TTC549 (cell line): ENCODE results near the gene TSPAN2.
"Not testable (repeated sequence)": the region's sequence is repeated elsewhere in the genome, so short reads cannot be mapped to it uniquely, and the experiment has no call there.

ENCODE experiments used
- FAIRE-seq: peaks from 2 replicates; lab custom pipeline; 2012; peaks lifted over from hg19 to GRCh38; lab: Jason Lieb, UNC

Gene TSPAN2

GRCh38 chr1:115031595-115031994 lies 57.7 kb downstream of the TSPAN2 start:
- no peak for FAIRE-seq

- no peak for FAIRE-seq
These were observed 59.8 kb downstream of the TSPAN2 start, which contains the start of gene TSHB for GRCh38 chr1:115029526-115029925. TSS of gene TSHB (plus strand) at chr1:115029826. CDS start at chr1:115033363, 3,537 bp downstream.

DNA sequence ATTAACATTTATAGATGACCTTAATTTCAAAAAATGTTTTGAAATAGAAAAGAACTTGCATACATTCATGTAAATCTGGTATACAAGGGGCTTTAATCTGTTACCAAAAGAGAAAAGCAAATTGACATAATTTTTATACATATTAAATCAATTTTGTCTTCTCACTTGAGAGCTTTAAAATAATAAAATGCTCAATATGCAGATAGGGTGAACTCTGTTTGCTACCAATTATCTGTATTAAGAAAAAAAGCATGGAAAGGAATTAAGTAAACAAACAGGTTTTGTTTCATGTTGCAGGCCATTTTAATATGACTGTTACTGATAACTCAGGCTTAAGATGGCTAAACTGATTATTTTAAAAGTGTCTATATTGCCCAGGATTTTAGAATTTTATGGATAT lies 65.7 kb downstream of the TSPAN2 start:
- FAIRE-seq = no peak

- no peak for FAIRE-seq
These were observed 68.2 kb downstream of the TSPAN2 start for GRCh38 chr1:115021145-115021544.

GRCh38 chr1:115019549-115019948 lies 69.8 kb downstream of the TSPAN2 start:
- FAIRE-seq = not testable (repeated sequence)

- no peak for FAIRE-seq
These were observed 75.5 kb downstream of the TSPAN2 start for GRCh38 chr1:115013792-115014191.

DNA sequence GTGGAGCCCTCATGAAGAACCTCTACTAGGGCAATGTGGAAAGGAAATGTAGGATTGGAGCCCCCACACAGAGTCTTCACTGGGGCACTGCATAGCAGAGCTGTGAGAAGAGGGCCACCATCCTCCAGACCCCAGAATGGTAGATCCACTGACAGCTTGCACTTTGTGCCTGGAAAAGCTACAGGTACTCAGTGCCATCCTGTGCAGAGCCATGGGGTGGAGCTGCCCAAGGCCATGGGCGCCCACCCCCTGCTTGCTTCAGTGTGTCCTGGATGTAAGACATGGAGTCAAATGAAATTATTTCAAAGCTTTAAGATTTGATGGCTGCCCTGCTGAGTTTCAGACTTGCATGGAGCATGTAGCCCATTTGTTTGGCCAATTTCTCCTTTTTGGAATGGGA lies 76.9 kb downstream of the TSPAN2 start:
- no peak for FAIRE-seq

GRCh38 chr1:115012006-115012405 lies 77.3 kb downstream of the TSPAN2 start:
- FAIRE-seq = no peak

- no peak for FAIRE-seq
These were observed 83.1 kb downstream of the TSPAN2 start for GRCh38 chr1:115006191-115006590.
